ENCODE results near the gene SMPD3.

- TF ChIP-seq POLR2A (IDR thresholded peaks at IDR 0.05) (no peak), CTCF (IDR thresholded peaks at IDR 0.05) (peak in 1 of 3 experiments; percentile 35)
These were observed 66.0 kb downstream of the SMPD3 start for GRCh38 chr16:68382296-68382718.
